HepG2 (cell line): ENCODE results near the gene AUH. TPM values are rescaled to one million over a fixed set of nuclear protein-coding genes. Genes with fewer than 3 reads are reported as not detected.

Source experiments
- ATRX ChIP-seq: sonication (generic); formaldehyde crosslinking; IDR thresholded peaks from 2 replicates; pipeline ENCODE4 v1.4.0; 2020; ENCODE audit warnings: missing genetic modification reagents, borderline replicate concordance
- MEF2D ChIP-seq: sonication (generic); formaldehyde crosslinking; IDR thresholded peaks from 2 replicates; pipeline ENCODE4 v1.5.1; 2020; ENCODE audit warnings: mild to moderate bottlenecking, missing genetic modification reagents
- MZF1 ChIP-seq: sonication (generic); formaldehyde crosslinking; IDR thresholded peaks from 2 replicates; pipeline ENCODE4 v1.8.1; 2023; ENCODE audit warnings: mild to moderate bottlenecking, missing genetic modification reagents, borderline replicate concordance
- NFE2L2 ChIP-seq: fragments of 150-350 bp; IDR thresholded peaks from 2 replicates; pipeline ENCODE4 v1.6.1; 2014; ENCODE audit warnings: low read length
- NR2F6 ChIP-seq, 2 experiments: IDR thresholded peaks; 2 replicates each; pipeline ENCODE4 v1.6.1; 2016; ENCODE audit warnings: antibody characterized with exemption in 1 of 2, mild to moderate bottlenecking in 1 of 2
- RFX1 ChIP-seq: fragments of 450-650 bp; IDR thresholded peaks from 2 replicates; pipeline ENCODE4 v1.6.1; 2017
- SOX5 ChIP-seq: IDR thresholded peaks from 2 replicates; pipeline ENCODE4 v1.6.1; 2016; ENCODE audit warnings: borderline replicate concordance
- ZFP37 ChIP-seq: sonication (generic); formaldehyde crosslinking; IDR thresholded peaks from 2 replicates; pipeline ENCODE4 v1.4.0; 2020; ENCODE audit warnings: missing genetic modification reagents, borderline replicate concordance
- ZNF230 ChIP-seq: sonication (generic); formaldehyde crosslinking; IDR thresholded peaks from 2 replicates; pipeline ENCODE4 v1.4.0; 2020; ENCODE audit warnings: mild to moderate bottlenecking, missing genetic modification reagents
- ZNF446 ChIP-seq: sonication (generic); formaldehyde crosslinking; IDR thresholded peaks from 2 replicates; pipeline ENCODE4 v1.5.0; 2020; ENCODE audit warnings: mild to moderate bottlenecking, missing genetic modification reagents
- ZNF501 ChIP-seq: sonication (generic); formaldehyde crosslinking; IDR thresholded peaks from 2 replicates; pipeline ENCODE4 v1.5.1; 2020; ENCODE audit warnings: mild to moderate bottlenecking, moderate library complexity, missing genetic modification reagents
- ZNF570 ChIP-seq: sonication (generic); formaldehyde crosslinking; IDR thresholded peaks from 2 replicates; pipeline ENCODE4 v1.4.0; 2020; ENCODE audit warnings: mild to moderate bottlenecking, missing genetic modification reagents, borderline replicate concordance
- ZNF672 ChIP-seq: sonication (generic); formaldehyde crosslinking; IDR thresholded peaks from 2 replicates; pipeline ENCODE4 v1.8.1; 2022; ENCODE audit warnings: missing genetic modification reagents
- ZNF780A ChIP-seq: sonication (generic); formaldehyde crosslinking; IDR thresholded peaks from 2 replicates; pipeline ENCODE4 v1.8.0; 2022; ENCODE audit warnings: mild to moderate bottlenecking, missing genetic modification reagents, moderate library complexity
- polyA plus RNA-seq, 8 experiments: library from polyadenylated mRNA; depleted of rRNA in 3 of 8; stranded (reverse) in 7 of 8; unstranded in 1 of 8; fragments of >200 nt; fragmentation: Illumina TruSeq in 4 of 8; extraction: Trizol in 4 of 8; gene quantifications; 2 replicates each; pipeline versions ENCODE4 v1.2.1 to v1.2.3, GENCODE V29; 2011 to 2016; ENCODE audit warnings: low read depth in 4 of 8, missing spikeins in 1 of 8, mixed read lengths in 1 of 8; ENCODE audit not compliant: insufficient read depth in 1 of 8
- total RNA-seq, 5 experiments: library from RNA; depleted of rRNA; stranded (reverse); fragments of >200 nt; fragmentation: Illumina TruSeq; extraction: Trizol; gene quantifications; 2 replicates each; pipeline ENCODE4 v1.2.3, GENCODE V29; 2016; ENCODE audit warnings: low read depth in 1 of 5
- TF ChIP-seq, protein P1 (sequence below): sonication (generic); formaldehyde crosslinking; IDR thresholded peaks from 2 replicates; pipeline ENCODE4 v1.5.0; 2020; ENCODE audit warnings: missing genetic modification reagents
- TF ChIP-seq, protein P2 (sequence below): sonication (generic); formaldehyde crosslinking; IDR thresholded peaks from 2 replicates; pipeline ENCODE4 v1.9.0; 2021; ENCODE audit warnings: missing genetic modification reagents, borderline replicate concordance
- TF ChIP-seq, protein P3 (sequence below): sonication (generic); formaldehyde crosslinking; IDR thresholded peaks from 2 replicates; pipeline ENCODE4 v1.4.0; 2020; ENCODE audit warnings: missing genetic modification reagents
- TF ChIP-seq, protein P4 (sequence below): sonication (generic); formaldehyde crosslinking; IDR thresholded peaks from 2 replicates; pipeline ENCODE4 v1.5.0; 2020; ENCODE audit warnings: mild to moderate bottlenecking, missing genetic modification reagents
- TF ChIP-seq, protein P5 (sequence below): sonication (generic); formaldehyde crosslinking; IDR thresholded peaks from 2 replicates; pipeline ENCODE4 v1.8.1; 2023; ENCODE audit warnings: mild to moderate bottlenecking, moderate library complexity, missing genetic modification reagents
- TF ChIP-seq, protein P6 (sequence below): sonication (generic); formaldehyde crosslinking; IDR thresholded peaks from 2 replicates; pipeline ENCODE4 v1.8.0; 2022; ENCODE audit warnings: mild to moderate bottlenecking, missing genetic modification reagents; ENCODE audit not compliant: insufficient replicate concordance

AUH gene
- total and polyA plus RNA-seq, 2 of the 13 experiments (the other 11 are each of a cell fraction or from before 2014, with no cell fraction given), result 25.8 to 31.9 TPM

DNA sequence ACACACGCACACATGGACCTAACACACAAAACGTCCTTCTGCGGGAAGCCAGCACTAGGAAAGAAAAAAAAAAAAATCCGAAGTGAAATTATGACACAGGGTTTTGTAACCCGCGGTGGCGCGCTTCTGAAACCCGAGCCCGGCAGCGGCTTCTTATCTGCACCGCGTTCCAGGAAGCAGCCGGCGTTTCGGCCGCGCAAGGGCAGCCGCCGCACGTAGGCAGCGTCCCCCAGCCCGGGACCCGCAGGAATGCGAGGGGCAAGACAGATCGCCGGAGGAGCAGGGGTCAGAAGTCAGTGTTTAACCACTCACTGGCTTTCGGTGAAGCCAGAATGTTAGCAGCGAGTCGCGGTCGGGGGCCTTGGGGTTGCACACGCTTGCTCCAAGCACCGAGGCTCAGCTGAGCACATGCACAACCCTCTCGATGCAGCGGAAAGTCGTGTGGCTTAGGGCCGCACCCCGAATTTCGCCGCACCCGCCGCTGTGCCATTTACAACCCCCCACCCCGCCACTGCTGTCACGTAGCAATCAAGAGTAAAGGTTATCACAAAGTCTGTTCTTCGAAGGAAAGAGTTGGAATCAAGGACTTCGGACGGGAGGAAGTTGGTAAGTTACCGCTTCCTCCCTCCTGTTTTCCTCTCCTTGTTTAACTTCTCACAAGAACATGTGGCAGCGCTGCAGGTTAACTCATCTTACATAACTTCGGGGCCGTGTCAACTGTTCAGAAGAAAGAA lies 167.9 kb downstream of the AUH start (continued):
- TF ChIP-seq, protein P1, sequence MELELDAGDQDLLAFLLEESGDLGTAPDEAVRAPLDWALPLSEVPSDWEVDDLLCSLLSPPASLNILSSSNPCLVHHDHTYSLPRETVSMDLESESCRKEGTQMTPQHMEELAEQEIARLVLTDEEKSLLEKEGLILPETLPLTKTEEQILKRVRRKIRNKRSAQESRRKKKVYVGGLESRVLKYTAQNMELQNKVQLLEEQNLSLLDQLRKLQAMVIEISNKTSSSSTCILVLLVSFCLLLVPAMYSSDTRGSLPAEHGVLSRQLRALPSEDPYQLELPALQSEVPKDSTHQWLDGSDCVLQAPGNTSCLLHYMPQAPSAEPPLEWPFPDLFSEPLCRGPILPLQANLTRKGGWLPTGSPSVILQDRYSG (CRISPR knock-in tag), result peak; percentile 84
- TF ChIP-seq ZNF446 (CRISPR knock-in tag) (no peak), RFX1 (no peak), MZF1 (CRISPR knock-in tag) (0 out of 2 replicates have a peak, but pooled peaks have one; percentile 72), ZNF570 (CRISPR knock-in tag) (no peak), SOX5 (CRISPR knock-in tag) (peak; percentile 79), ZNF230 (CRISPR knock-in tag) (peak; percentile 71; the same call in 1 of the 2 replicates), NR2F6 (IDR thresholded peaks at IDR 0.05) (peak; percentile 90), NR2F6 (CRISPR knock-in tag; IDR thresholded peaks at IDR 0.05) (peak; percentile 96), ZNF501 (CRISPR knock-in tag) (no peak), MEF2D (CRISPR knock-in tag) (peak; percentile 93), ZFP37 (CRISPR knock-in tag) (no peak; the same call in 1 of the 2 replicates), ATRX (no peak), ZNF780A (CRISPR knock-in tag) (peak; percentile 93; the same call in 1 of the 2 replicates), ZNF672 (CRISPR knock-in tag) (peak; percentile 89; the same call in 1 of the 2 replicates), NFE2L2 (no peak)
- TF ChIP-seq, protein P2, sequence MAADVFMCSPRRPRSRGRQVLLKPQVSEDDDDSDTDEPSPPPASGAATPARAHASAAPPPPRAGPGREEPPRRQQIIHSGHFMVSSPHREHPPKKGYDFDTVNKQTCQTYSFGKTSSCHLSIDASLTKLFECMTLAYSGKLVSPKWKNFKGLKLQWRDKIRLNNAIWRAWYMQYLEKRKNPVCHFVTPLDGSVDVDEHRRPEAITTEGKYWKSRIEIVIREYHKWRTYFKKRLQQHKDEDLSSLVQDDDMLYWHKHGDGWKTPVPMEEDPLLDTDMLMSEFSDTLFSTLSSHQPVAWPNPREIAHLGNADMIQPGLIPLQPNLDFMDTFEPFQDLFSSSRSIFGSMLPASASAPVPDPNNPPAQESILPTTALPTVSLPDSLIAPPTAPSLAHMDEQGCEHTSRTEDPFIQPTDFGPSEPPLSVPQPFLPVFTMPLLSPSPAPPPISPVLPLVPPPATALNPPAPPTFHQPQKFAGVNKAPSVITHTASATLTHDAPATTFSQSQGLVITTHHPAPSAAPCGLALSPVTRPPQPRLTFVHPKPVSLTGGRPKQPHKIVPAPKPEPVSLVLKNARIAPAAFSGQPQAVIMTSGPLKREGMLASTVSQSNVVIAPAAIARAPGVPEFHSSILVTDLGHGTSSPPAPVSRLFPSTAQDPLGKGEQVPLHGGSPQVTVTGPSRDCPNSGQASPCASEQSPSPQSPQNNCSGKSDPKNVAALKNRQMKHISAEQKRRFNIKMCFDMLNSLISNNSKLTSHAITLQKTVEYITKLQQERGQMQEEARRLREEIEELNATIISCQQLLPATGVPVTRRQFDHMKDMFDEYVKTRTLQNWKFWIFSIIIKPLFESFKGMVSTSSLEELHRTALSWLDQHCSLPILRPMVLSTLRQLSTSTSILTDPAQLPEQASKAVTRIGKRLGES, result peak; percentile 88; the same call in 1 of the 2 replicates
- TF ChIP-seq, protein P3, sequence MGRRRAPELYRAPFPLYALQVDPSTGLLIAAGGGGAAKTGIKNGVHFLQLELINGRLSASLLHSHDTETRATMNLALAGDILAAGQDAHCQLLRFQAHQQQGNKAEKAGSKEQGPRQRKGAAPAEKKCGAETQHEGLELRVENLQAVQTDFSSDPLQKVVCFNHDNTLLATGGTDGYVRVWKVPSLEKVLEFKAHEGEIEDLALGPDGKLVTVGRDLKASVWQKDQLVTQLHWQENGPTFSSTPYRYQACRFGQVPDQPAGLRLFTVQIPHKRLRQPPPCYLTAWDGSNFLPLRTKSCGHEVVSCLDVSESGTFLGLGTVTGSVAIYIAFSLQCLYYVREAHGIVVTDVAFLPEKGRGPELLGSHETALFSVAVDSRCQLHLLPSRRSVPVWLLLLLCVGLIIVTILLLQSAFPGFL, result peak; percentile 91; the same call in 1 of the 2 replicates
- TF ChIP-seq, protein P4, sequence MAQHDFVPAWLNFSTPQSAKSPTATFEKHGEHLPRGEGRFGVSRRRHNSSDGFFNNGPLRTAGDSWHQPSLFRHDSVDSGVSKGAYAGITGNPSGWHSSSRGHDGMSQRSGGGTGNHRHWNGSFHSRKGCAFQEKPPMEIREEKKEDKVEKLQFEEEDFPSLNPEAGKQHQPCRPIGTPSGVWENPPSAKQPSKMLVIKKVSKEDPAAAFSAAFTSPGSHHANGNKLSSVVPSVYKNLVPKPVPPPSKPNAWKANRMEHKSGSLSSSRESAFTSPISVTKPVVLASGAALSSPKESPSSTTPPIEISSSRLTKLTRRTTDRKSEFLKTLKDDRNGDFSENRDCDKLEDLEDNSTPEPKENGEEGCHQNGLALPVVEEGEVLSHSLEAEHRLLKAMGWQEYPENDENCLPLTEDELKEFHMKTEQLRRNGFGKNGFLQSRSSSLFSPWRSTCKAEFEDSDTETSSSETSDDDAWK (CRISPR knock-in tag), result no peak
- TF ChIP-seq, protein P5, sequence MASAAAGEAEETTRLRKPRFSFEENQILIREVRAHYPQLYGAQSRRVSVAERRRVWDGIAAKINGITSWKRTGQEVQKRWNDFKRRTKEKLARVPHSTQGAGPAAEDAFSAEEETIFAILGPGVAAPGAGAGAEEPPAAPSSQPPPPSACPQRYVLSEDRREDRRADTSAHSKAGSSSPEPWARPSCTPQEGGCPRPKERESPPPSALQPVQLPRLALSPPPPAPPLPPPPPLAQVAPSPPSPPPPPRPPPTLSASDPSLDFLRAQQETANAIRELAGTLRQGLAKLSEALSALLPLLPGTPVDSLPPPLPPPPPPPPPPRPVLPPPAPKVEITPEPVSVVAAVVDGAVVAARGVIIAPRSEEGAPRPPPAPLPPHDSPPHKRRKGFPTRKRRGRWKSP (CRISPR knock-in tag), result peak; percentile 94
- TF ChIP-seq, protein P6, sequence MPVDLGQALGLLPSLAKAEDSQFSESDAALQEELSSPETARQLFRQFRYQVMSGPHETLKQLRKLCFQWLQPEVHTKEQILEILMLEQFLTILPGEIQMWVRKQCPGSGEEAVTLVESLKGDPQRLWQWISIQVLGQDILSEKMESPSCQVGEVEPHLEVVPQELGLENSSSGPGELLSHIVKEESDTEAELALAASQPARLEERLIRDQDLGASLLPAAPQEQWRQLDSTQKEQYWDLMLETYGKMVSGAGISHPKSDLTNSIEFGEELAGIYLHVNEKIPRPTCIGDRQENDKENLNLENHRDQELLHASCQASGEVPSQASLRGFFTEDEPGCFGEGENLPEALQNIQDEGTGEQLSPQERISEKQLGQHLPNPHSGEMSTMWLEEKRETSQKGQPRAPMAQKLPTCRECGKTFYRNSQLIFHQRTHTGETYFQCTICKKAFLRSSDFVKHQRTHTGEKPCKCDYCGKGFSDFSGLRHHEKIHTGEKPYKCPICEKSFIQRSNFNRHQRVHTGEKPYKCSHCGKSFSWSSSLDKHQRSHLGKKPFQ (CRISPR knock-in tag), result peak; percentile 90
